Measurements from ENCODE around the gene TP53.
"Not testable (repeated sequence)": the region's sequence is repeated elsewhere in the genome, so short reads cannot be mapped to it uniquely, and the experiment has no call there.

Gene TP53

DNA sequence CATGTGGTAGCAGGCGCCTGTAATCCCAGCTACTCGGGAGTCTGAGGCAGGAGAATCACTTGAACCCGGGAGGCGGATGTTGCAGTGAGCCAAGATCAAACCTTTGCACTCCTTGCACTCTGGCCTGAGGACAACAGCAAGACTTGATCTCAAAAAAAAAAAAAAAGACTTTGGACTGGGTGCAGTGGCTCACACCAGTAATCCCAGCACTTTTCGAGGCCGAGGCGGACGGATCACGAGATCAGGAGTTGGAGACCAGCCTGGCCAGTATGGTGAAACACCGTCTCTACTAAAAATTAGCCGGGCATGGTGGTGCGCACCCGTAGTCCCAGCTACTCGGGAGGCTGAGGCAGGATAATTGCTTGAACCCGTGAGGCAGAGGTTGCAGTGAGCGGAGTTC is 61.5 kb downstream of the TP53 start:
- not testable (repeated sequence) for H3K27me3 ChIP-seq (ENCODE audit: control insufficient read depth in 1 of 2, insufficient read depth in 1 of 2, low read length in 2 of 2); DNase-seq; H3K4me3 ChIP-seq (ENCODE audit: insufficient read depth in 1 of 2, low read depth in 1 of 2, low read length in 2 of 2); H2AFZ ChIP-seq (ENCODE audit: low read depth, low read length); H3K4me2 ChIP-seq (ENCODE audit: low read length, poor library complexity, severe bottlenecking); H4K91ac ChIP-seq (ENCODE audit: low read length); H3K14ac ChIP-seq (ENCODE audit: low read length in 2 of 2); H3K23ac ChIP-seq (ENCODE audit: low read length in 2 of 2); H3K18ac ChIP-seq (ENCODE audit: low read depth in 1 of 2, low read length in 2 of 2); H4K8ac ChIP-seq (ENCODE audit: low read length); H2BK5ac ChIP-seq (ENCODE audit: low read depth, low read length, poor library complexity, severe bottlenecking); H3K4me1 ChIP-seq (ENCODE audit: control insufficient read depth, insufficient read depth, low read depth, low read length); H3K36me3 ChIP-seq (ENCODE audit: control insufficient read depth in 1 of 2, insufficient read depth in 2 of 2, low read depth in 1 of 2, low read length in 2 of 2); H2BK12ac ChIP-seq (ENCODE audit: low read length in 2 of 2); H2AK5ac ChIP-seq (ENCODE audit: low read length, severe bottlenecking); H3K27ac ChIP-seq (ENCODE audit: low read length, poor library complexity, severe bottlenecking); H3K79me1 ChIP-seq (replicated peaks; ENCODE audit: low read length, poor library complexity, severe bottlenecking); H2BK15ac ChIP-seq (ENCODE audit: low read depth, poor library complexity, severe bottlenecking); H3K9me3 ChIP-seq (ENCODE audit: control insufficient read depth, low read length); H3K9ac ChIP-seq (ENCODE audit: low read length); H2BK120ac ChIP-seq (ENCODE audit: low read depth, low read length); H3K4ac ChIP-seq (ENCODE audit: low read depth in 1 of 2, low read length in 2 of 2)
- WGBS = 98% methylated on average over 16 of the region's 16 CpGs

DNA sequence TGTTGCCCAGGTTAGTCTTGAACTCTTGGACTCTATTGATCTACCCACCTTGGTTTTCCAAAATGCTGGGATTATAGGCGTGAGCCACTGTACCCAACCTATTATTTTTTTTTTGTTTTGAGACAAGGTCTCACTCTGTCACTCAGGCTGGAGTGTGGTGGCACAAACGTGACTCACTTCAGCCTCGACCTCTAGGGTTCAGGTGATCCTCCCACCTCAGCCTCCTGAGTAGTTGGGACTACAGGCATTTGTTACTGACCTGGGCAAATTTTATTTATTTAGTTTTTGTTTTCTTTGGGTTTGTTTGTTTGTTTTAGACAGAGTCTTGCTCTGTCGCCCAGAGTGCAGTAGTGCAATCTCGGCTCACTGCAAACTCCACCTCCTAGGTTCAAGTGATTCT is 63.6 kb downstream of the TP53 start:
- DNase-seq = no peak
- WGBS = 90% methylated on average over 5 of the region's 5 CpGs
- no peak overlapping the region for H2BK120ac ChIP-seq (ENCODE audit: low read depth, low read length)
- no peak overlapping the region for H3K4me2 ChIP-seq (ENCODE audit: low read length, poor library complexity, severe bottlenecking)
- no peak overlapping the region for H3K4me3 ChIP-seq (ENCODE audit: insufficient read depth in 1 of 2, low read depth in 1 of 2, low read length in 2 of 2)
- H3K9me3 ChIP-seq (ENCODE audit: control insufficient read depth, low read length) = no peaks in the 10 kb centered on the region
- H3K27me3 ChIP-seq (ENCODE audit: control insufficient read depth in 1 of 2, insufficient read depth in 1 of 2, low read length in 2 of 2) = no peaks in the 10 kb centered on the region
- no peak overlapping the region for H3K18ac ChIP-seq (ENCODE audit: low read depth in 1 of 2, low read length in 2 of 2)
- H3K14ac ChIP-seq (ENCODE audit: low read length in 2 of 2) = no peak overlapping the region
- no peak overlapping the region for H4K8ac ChIP-seq (ENCODE audit: low read length)
- no peak overlapping the region for H2BK12ac ChIP-seq (ENCODE audit: low read length in 2 of 2)
- peaks cover 7% of the 10 kb centered on the region for H3K4me1 ChIP-seq (ENCODE audit: control insufficient read depth, insufficient read depth, low read depth, low read length)
- H4K91ac ChIP-seq (ENCODE audit: low read length) = no peak overlapping the region
- H3K23ac ChIP-seq (ENCODE audit: low read length in 2 of 2) = no peak overlapping the region
- no peak overlapping the region for H2BK15ac ChIP-seq (ENCODE audit: low read depth, poor library complexity, severe bottlenecking)
- H3K79me1 ChIP-seq (replicated peaks; ENCODE audit: low read length, poor library complexity, severe bottlenecking) = peaks cover 9% of the 10 kb centered on the region
- H3K27ac ChIP-seq (ENCODE audit: low read length, poor library complexity, severe bottlenecking) = no peak overlapping the region
- no peak overlapping the region for H3K4ac ChIP-seq (ENCODE audit: low read depth in 1 of 2, low read length in 2 of 2)
- no peak overlapping the region for H2AFZ ChIP-seq (ENCODE audit: low read depth, low read length)
- H2BK5ac ChIP-seq (ENCODE audit: low read depth, low read length, poor library complexity, severe bottlenecking) = no peak overlapping the region
- H3K9ac ChIP-seq (ENCODE audit: low read length) = no peak overlapping the region
- H3K36me3 ChIP-seq (ENCODE audit: control insufficient read depth in 1 of 2, insufficient read depth in 2 of 2, low read depth in 1 of 2, low read length in 2 of 2) = peaks cover 3 to 6% of the 10 kb centered on the region in 2 experiments
- no peak overlapping the region for H2AK5ac ChIP-seq (ENCODE audit: low read length, severe bottlenecking)

- no peak overlapping the region for H2BK5ac ChIP-seq (ENCODE audit: low read depth, low read length, poor library complexity, severe bottlenecking)
- no peak overlapping the region for H3K4ac ChIP-seq (ENCODE audit: low read depth in 1 of 2, low read length in 2 of 2)
- H4K91ac ChIP-seq (ENCODE audit: low read length) = no peak overlapping the region
- no peak overlapping the region for H3K4me3 ChIP-seq (ENCODE audit: insufficient read depth in 1 of 2, low read depth in 1 of 2, low read length in 2 of 2)
- H2AFZ ChIP-seq (ENCODE audit: low read depth, low read length) = no peak overlapping the region
- H3K9ac ChIP-seq (ENCODE audit: low read length) = no peak overlapping the region
- H2BK12ac ChIP-seq (ENCODE audit: low read length in 2 of 2) = no peak overlapping the region
- H2AK5ac ChIP-seq (ENCODE audit: low read length, severe bottlenecking) = no peak overlapping the region
- peaks cover 2% of the 10 kb centered on the region for H3K4me1 ChIP-seq (ENCODE audit: control insufficient read depth, insufficient read depth, low read depth, low read length)
- H3K79me1 ChIP-seq (replicated peaks; ENCODE audit: low read length, poor library complexity, severe bottlenecking) = no peaks in the 10 kb centered on the region
- H3K23ac ChIP-seq (ENCODE audit: low read length in 2 of 2) = no peak overlapping the region
- H3K36me3 ChIP-seq (ENCODE audit: control insufficient read depth in 1 of 2, insufficient read depth in 2 of 2, low read depth in 1 of 2, low read length in 2 of 2) = peaks cover 0 to 4% of the 10 kb centered on the region in 2 experiments
- H3K27me3 ChIP-seq (ENCODE audit: control insufficient read depth in 1 of 2, insufficient read depth in 1 of 2, low read length in 2 of 2) = no peaks in the 10 kb centered on the region
- H3K4me2 ChIP-seq (ENCODE audit: low read length, poor library complexity, severe bottlenecking) = no peak overlapping the region
- H3K9me3 ChIP-seq (ENCODE audit: control insufficient read depth, low read length) = no peaks in the 10 kb centered on the region
- no peak overlapping the region for H3K18ac ChIP-seq (ENCODE audit: low read depth in 1 of 2, low read length in 2 of 2)
- H2BK15ac ChIP-seq (ENCODE audit: low read depth, poor library complexity, severe bottlenecking) = no peak overlapping the region
- H4K8ac ChIP-seq (ENCODE audit: low read length) = no peak overlapping the region
- no peak overlapping the region for H3K14ac ChIP-seq (ENCODE audit: low read length in 2 of 2)
- no peak overlapping the region for H3K27ac ChIP-seq (ENCODE audit: low read length, poor library complexity, severe bottlenecking)
- WGBS = 97% methylated on average over 8 of the region's 8 CpGs
- DNase-seq = no peak
- no peak overlapping the region for H2BK120ac ChIP-seq (ENCODE audit: low read depth, low read length)
These were observed 66.5 kb downstream of the TP53 start for GRCh38 chr17:7620835-7621234.

- Histone ChIP-seq H4K8ac (ENCODE audit: low read length) (no peak overlapping the region), H3K27ac (ENCODE audit: low read length, poor library complexity, severe bottlenecking) (no peak overlapping the region), H3K4me1 (ENCODE audit: control insufficient read depth, insufficient read depth, low read depth, low read length) (peaks cover 3% of the 10 kb centered on the region), H3K4me3 (ENCODE audit: insufficient read depth in 1 of 2, low read depth in 1 of 2, low read length in 2 of 2) (no peak overlapping the region), H2BK5ac (ENCODE audit: low read depth, low read length, poor library complexity, severe bottlenecking) (no peak overlapping the region), H3K36me3 (ENCODE audit: control insufficient read depth in 1 of 2, insufficient read depth in 2 of 2, low read depth in 1 of 2, low read length in 2 of 2) (no peaks in the 10 kb centered on the region), H4K91ac (ENCODE audit: low read length) (no peak overlapping the region), H2BK120ac (ENCODE audit: low read depth, low read length) (no peak overlapping the region), H3K79me1 (replicated peaks; ENCODE audit: low read length, poor library complexity, severe bottlenecking) (no peaks in the 10 kb centered on the region), H2AK5ac (ENCODE audit: low read length, severe bottlenecking) (no peak overlapping the region), H3K4me2 (ENCODE audit: low read length, poor library complexity, severe bottlenecking) (no peak overlapping the region), H3K23ac (ENCODE audit: low read length in 2 of 2) (no peak overlapping the region), H3K4ac (ENCODE audit: low read depth in 1 of 2, low read length in 2 of 2) (no peak overlapping the region), H3K18ac (ENCODE audit: low read depth in 1 of 2, low read length in 2 of 2) (no peak overlapping the region), H3K27me3 (ENCODE audit: control insufficient read depth in 1 of 2, insufficient read depth in 1 of 2, low read length in 2 of 2) (no peaks in the 10 kb centered on the region), H2BK15ac (ENCODE audit: low read depth, poor library complexity, severe bottlenecking) (no peak overlapping the region), H3K9ac (ENCODE audit: low read length) (no peak overlapping the region), H2BK12ac (ENCODE audit: low read length in 2 of 2) (no peak overlapping the region), H3K14ac (ENCODE audit: low read length in 2 of 2) (no peak overlapping the region), H2AFZ (ENCODE audit: low read depth, low read length) (no peak overlapping the region), H3K9me3 (ENCODE audit: control insufficient read depth, low read length) (no peaks in the 10 kb centered on the region)
- DNase-seq = no peak
- 92% methylated on average over 4 of the region's 5 CpGs for WGBS
These were observed 68.7 kb downstream of the TP53 start for GRCh38 chr17:7618608-7619007.
